NCI-H1417 treated with DMSO at 0.1 percent for 48 hours (cell line): ENCODE data around the gene TSPAN11.

ENCODE experiments used
- DNase-seq: peaks from one replicate; lab custom pipeline; 2025; lab: John Stamatoyannopoulos, UW

TSPAN11 gene

DNA sequence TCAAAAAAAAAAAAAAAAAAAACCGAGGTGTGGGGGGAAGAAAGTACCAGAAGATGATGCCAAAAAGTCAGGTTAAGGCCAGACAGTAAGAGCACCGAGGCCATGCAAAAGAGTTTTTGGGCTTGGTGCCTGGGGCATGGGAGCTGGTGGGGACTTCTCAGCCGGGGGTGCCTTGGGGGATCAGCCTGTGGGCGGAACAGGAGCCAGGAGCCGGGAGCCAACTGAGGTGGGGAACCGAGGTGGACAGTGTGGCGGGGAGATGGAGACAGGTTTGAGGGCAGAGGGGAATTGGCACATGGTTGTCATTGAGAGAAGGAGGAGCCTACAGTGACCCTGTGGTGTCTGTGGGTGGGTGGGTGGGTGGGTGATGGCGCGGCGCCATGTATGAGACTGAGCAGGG is 33.2 kb downstream of the TSPAN11 start:
- DNase-seq: no peak

DNA sequence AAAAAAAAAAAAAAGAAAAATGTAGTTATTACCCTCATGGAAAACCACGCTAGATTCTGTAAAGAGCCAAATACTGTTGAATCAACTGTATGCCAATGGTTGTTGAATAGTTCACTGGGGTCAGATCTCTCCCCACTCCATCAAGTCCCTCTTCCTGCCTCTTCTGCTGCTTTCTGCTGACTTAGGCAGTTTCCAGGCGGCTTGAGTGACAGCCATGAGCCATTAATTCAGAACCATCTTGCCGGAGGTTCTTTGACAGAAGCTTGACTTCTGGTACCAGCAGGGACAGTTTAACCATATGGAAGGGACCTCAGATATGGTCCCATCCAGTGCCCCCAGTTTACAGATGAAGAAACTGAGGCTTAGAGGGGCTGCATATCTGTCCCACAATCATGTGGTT is 34.5 kb downstream of the TSPAN11 start:
- DNase-seq: no peak

DNA sequence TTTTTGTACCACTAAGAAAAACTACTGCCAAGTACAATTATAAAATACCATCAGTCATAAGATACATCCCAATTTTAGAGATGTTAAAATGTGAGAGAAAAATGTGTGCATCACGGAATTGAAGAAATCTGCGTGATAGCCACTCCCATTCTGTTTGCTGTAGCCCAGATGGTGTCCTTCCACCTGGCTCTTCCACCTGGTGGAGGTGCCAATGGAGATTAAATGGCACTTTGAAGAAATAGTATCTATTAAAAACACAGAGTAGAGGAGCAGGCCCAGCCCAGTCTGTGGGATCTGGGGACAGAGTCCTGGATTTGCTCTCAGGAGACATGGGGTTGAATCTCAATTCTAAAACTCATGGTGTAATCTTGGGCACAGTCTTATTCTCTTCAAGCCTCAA is 35.5 kb downstream of the TSPAN11 start:
- DNase-seq: no peak

DNA sequence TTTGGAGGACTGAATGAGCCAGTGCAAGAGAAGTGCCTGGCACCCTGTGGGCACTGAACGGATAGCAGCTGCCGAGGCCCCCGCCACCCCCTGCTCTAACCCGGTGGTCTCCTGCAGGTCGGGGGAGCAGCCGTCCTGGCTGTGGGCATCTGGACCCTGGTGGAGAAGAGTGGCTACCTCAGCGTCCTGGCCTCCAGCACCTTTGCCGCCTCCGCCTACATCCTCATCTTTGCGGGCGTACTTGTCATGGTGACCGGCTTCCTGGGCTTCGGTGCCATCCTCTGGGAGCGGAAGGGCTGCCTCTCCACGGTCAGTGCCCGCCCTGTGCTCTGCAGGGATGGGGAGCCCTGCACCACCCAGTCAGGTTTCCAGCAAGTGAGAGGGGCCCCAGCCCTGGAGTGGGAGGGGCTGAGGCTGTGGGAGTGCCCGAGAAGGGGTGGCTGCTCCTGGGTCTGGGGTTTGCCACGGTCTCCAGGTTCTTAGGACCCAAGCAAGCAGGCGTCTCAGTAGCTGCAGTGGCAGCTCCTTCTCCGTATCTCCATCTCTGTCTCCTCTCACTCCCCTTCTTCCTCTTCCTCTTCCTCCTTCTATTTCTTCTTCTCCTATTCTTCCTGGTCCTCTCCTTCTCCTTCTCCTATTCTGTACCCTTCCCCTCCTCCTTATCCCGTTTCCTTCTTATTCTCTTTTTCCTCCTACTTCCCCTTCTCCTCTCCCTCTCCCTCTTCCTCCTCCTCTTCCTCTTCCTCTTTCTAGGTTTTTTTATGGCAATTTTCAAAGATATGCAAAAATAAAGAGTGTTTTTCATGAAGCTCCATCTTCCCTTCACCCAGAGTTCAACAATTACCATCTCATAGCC is 37.4 kb downstream of the TSPAN11 start:
- no peak for DNase-seq

DNA sequence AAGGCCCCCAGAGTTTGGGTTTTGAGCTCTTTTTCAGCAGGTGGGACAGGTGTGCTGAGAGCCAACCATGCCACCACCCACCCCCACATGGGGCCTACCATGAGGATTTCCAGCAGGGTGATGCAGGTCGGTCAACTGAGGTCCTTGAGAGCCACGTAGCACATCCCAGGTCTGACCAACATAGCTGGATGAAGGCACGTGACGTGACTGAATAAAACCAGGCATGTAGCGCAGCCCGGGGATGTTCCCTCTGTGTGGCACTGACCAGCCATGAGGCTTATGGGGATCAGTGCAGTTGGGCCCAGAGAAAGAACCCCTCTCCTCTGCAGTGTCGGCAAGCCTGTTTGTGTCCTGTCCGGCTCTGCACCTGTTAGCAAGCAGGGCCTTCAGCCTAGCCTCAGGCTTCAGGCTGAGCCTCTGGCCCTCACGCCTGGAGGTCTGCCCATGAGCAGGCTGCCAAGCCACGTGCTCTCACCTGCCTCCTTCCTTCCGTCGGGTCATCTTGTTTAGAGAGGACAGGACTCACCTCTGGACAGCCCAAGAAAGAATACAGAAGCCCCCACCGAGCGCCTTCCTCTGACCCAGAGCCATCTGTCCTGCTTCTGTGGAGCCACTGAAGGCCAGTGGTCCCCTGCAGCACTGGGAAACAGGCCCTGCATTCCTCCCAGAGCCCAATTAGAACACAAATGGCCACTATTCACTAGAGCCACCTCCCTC is 38.5 kb downstream of the TSPAN11 start:
- no peak for DNase-seq

DNA sequence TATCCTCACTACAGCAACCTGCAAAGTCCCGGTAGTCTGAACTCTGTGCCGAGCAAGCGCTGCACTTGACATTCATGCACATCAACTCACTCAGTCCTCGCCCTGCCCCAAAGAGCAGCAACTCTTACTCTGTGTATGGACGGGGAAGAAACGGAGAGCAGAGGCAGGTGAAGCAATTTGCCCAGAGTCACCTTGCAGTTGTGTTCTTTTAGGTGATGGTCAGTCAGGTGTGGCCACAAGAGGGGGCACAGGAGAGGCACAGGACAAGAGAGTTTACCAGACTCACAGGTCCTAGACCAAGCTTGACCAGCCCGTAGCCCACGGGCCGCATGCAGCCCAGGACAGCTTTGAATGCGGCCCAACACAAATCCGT is 39.1 kb downstream of the TSPAN11 start:
- DNase-seq: no peak

DNA sequence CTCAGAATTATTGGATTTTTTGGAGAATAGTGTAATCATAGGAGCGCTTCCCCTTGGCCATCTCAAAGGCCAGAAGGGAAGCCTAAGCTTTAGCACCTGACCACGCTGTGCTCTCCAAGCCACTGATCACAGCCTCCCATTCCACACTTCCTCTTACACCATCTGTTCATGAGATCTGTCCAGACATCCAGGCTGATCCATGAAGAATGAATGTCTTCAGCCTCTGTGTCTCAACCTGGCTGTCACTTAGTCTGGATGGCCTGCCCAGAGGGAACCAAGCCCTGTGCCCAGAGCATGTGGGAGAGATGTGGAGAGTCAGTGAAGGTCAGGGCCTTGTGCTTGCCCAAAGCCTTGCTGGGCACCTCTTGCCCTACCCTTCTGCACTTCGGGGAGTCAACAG is 40.5 kb downstream of the TSPAN11 start:
- no peak for DNase-seq

DNA sequence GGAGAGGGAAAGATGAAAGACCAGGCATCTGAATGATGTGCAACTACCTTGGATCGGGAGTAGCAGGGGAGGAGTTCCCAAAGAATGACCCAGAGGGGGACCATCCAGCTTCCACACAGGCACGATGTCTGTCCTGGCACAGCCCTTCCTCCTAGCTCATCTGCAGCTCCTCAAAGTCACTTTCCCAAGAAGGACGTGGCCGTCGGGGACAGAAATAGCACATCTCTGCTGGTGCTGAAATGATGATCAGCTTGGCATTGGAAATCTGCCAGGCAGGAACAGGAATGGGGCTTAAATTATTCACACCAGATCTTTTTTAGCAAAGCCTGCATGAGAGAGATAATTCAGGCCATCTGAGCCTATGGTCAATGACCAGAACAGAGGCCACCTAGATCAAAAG is 41.7 kb downstream of the TSPAN11 start:
- DNase-seq: no peak

DNA sequence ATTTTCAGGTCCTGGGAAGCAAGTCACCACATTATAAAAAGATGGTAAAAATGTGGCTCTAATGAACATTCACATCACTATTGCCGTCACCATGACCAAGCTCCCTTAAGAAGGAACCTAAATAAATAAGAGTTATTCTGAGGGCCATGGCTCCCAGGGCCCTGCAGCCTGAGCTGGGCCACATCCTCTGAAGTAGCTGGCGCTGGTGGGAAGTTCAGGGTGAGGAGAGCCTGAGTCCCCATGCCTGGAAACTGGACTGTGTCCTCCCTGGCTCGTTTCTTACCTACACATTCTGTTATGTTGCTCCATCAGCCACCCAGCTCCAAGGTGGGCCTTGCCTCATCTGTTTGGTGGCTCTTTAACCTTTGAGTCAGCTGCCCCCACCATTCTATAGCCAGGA is 42.5 kb downstream of the TSPAN11 start:
- no peak for DNase-seq

DNA sequence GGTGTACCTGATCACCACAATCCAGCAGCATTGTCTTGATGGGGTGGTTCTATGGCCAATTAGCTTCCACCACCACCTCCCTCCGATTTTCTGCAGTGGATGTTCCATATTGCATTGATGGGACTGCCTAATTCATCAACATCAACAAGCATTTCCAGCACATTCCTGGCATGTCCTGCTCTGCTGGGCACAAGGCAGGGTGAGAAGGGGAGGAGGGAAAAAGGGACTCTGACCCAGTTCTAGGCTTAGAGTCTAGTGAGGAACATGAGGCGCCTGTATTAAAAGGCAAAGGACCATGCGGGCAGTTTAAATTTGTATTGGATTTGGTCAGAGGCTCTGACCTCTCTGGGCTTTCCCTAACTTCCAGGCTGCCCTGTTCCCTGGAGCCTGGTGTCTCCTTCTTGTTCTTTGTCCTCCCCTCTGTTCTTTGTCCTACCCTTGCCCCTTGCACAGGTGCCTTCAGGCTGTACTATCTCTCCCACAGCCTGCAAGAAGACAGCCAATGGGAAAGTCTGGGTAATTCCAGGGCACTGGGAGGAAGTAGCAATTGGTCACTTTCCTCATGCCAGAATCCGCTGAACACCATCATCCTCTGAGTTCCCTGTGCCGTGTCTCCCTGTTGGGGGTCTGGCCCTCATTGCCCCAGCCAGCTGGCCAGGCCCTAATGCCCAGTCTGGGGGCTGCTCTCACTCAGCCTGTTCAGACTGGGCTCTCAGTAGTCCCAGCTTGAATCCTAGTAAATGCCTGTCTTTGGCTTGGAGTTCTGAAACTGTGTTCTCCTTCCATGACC is 43.3 kb downstream of the TSPAN11 start:
- DNase-seq: no peak

DNA sequence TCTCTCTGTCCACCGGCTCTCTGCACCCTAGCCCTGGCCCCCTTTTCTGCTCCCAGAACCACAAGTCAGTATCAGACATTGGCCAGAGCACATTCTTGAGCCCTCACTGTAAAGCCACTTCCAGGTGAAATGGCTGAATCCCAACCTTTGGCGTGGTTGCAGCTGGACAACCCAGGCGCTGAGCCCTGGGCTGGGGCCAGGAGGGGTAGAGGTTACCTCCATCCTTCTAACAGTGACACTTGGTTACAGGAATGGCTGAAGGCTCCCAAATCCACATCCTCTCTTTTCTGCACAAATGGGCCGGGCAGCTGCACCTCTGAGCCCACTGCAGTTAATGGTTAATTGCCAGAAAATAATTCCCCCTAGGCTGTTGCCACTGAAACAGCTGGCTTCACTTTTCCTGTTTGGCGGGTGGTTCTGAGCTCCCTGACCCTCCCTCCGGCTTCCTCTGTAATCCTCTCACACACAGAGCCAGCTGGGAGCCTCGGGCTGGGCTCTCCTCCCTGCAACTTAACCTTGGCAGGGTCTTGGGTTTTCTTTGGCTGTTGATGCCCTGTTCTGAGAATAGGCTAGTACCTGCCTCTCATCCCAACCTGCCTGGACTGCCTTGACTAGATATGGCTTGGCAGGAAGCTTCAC is 44.1 kb downstream of the TSPAN11 start:
- peak; percentile 27 for DNase-seq

DNA sequence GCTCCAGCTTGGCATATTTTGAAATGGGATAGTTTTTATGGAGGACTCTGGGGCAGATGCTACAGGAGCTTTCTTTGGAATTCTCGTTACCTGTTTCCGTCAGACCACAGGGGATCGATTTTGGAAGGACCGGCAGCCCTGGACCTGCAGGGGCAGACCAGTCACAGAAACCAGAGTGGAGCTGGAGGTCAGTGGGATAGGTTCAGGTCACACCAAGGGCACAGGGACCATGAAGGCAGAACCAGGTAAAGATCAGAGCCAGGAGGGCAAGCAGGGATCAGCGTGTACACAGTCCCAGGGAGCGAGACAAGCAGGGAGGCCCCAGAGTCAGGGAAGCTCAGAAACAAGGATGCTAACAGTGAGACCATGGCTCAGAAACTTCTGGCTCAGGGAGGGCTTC is 45.5 kb downstream of the TSPAN11 start:
- no peak for DNase-seq

DNA sequence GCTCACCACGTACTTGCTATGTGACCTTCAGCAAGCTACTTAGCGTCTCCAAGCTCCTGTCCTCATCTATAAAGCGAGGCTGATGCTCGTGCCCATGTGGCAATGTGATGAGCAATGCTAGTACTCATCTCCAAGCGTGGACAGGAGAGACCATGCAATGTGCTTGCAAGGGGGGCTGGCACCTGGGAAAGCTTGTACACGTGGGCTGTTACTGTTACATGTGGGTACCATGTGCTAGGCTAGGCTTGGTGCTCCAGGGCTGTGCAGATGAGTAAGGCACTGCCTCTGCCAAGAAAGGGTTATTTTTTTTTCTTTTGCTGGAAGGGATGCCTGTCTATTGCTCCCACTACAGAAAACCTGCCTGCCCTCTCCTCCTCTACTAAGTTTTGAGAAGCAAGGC is 46.6 kb downstream of the TSPAN11 start:
- no peak for DNase-seq

DNA sequence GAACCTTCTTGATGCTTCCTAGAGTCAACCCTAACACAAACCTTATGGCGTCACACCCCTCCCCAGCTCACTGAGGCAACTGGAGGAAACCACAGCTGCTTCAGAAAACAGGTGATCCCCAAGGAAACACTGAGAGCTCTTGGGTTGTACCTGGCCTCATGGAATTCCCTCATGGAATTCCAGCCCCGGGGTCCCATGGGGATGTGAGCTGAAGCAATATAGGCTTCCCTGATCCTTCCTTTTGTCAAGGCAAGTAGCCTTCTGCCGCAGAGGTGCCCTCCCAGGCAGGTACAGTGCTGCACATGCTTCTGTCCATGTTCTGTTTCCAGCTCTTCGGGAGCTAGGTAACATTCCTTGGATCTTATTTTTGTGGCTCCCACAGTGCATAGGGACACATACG is 47.3 kb downstream of the TSPAN11 start:
- DNase-seq: no peak

DNA sequence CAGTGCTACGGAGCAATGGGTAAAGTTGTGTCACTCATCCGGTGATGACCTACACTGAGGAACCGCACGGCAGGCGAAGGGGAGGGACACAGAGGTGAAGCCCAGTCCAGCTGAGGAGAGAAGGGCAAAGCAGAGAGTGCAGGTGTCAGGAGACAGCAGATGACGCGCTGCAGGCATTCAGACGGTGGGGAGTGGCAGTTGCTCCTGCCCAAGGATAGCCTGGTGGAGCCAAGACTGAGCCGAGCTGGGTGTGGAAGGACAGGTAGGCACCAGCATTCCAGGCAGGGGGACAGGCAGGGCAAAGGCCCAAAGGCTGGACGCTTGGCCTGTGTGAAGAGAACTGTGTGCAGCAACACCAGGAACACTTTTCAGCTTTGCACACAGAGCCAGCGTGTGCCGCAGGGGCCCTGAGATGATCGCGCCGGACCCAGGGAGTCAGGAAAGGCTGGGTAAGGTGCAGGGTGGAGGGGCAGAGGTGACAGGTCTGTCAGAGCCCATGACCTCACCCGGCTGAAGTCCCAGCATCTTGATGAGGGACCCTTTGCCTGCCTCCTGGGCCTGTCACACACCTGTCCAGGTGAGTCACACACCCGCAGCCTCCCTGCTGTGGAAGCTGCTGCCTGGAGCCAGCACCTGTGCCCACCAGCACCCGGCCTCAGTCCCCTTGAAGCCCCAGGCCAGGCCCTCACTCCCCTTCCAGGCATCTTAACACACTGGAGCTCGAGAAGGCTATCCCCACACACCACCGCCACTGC is 48.4 kb downstream of the TSPAN11 start:
- DNase-seq: no peak

DNA sequence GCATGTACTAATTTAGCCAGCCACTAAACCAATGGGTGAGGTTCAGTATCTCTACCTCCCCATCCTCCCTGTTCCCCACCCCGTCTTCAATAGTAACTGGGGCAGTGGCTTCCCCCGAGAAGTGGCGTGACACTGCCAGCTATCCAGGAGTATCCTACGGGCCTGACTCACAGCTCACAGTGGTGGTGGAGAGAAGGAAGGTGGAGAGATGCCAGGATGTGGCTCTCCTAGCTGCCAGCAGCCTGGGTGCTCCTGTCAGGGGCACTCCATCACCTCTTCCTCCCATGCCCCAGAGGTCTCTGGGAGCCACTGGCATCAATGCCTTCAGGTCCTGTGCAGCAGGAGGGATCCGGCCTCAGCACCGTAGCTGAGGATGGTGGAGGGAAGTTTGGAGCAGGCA is 49.0 kb downstream of the TSPAN11 start:
- DNase-seq: no peak

DNA sequence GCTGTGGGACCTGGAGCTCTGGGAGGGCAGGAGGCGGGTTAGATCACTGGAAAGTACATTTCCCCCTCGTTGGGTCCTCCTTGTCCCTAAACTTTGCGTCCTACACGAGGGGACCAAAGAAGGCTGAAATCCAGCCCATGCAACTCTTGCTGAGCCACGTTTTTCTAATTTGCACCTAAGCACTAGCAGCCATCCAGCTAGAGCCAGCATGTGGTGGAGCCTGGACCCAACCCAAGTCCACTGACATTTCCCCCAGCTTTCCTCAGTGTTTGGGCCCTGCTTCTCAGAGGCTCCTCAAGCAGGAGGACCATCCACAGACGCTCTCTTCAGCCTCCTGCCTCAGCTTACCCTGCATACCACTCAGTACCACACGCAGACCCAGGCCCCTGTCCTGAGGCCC is 49.7 kb downstream of the TSPAN11 start:
- no peak for DNase-seq

DNA sequence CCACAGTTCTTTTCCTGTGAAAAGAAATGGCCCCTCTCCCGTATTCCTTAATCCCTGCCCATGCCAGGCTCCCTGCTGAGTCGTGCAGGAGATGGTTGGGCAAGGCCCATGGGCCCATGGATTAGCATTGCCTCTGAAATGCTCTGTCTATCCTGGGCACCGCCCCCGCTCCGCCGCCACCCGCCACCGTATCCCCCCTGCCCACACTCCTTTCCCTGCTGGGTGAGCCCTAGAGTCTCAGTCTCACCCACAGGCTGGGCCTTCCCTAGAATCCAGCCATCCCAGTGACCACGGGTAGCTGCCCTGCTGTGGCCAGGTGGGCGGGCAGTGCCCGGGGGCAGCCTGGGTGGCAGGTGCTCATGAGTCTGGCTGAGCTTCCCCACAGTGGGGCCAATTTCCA is 50.6 kb downstream of the TSPAN11 start:
- no peak for DNase-seq

DNA sequence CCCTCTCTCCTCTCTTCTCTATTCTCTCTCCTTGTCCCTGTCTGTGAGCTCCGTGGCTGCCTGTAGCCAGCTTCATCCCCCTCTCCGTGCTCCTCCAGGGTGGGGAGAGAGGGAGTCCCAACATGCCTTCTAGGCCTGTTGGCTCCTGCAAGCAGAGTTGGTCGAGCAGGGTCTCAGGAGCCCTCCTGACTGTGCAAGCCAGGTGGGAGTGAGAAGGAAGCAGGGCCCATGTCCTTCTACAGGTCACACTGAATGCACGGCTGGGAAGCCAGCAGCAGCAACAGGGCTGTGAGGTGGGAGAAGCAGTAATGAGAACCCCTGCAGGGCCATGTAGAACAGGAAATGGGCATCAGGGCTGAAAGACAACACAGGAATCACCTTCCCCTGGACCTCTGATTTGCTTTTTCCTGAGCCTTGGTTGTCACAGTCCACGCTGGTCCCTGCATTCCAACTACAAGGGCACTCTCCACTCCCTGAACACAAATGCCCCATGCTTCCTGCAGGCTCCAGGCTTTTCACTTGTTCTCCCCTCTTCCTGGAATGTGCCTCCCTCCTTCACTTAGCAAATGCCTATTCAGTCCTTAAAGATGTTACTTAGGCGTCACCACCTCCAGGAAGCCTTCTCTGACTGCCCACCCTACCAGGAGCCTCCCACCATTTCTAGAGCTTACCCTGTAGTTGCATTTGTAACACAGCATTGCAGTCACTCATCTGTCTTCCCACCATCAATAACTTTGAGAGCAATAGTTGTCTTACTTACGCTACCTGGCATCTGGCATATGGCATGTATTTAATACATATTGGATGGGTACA is 51.2 kb downstream of the TSPAN11 start:
- no peak for DNase-seq

DNA sequence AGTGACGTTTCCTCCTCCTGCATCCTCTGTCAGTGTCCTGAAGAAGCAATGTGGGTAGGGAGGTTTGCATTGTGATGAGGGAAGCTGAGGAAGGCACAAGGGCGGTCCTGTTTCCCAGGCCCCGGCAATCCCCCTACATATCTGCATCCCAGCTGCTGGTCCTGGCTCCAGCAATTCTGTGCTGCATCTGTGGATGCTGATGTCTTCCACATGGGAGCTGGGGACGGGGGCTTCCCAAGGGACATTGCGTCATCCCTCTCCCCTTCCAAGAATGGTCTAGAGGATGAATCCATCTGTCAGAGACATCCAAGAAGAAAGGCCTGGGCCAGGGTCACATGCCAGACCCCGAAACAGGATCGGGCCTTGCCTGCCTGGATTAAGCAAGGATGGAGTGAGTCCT is 52.1 kb downstream of the TSPAN11 start:
- no peak for DNase-seq
